Measurements from ENCODE around the gene SH3PXD2A.
"Not testable (repeated sequence)": the region's sequence is repeated elsewhere in the genome, so short reads cannot be mapped to it uniquely, and the experiment has no call there.

The SH3PXD2A gene

GRCh38 chr10:103612462-103613365, 242.7 kb downstream of the SH3PXD2A start:
- peak; percentile 41 for DNase-seq

GRCh38 chr10:103610921-103611511, 244.4 kb downstream of the SH3PXD2A start:
- no peak for DNase-seq

GRCh38 chr10:103610083-103610472, 245.3 kb downstream of the SH3PXD2A start:
- DNase-seq, result no peak

GRCh38 chr10:103609231-103610082, 245.9 kb downstream of the SH3PXD2A start:
- DNase-seq, result no peak

GRCh38 chr10:103608056-103608455, 247.3 kb downstream of the SH3PXD2A start:
- DNase-seq, result not testable (repeated sequence)

- not testable (repeated sequence) for DNase-seq
These were observed 248.3 kb downstream of the SH3PXD2A start for GRCh38 chr10:103607051-103607450.

- not testable (repeated sequence) for DNase-seq
These were observed 249.3 kb downstream of the SH3PXD2A start for GRCh38 chr10:103606097-103606438.

GRCh38 chr10:103605359-103606096, 249.8 kb downstream of the SH3PXD2A start:
- peak; percentile 56 for DNase-seq

GRCh38 chr10:103603382-103603781, 252.0 kb downstream of the SH3PXD2A start:
- DNase-seq, result no peak

GRCh38 chr10:103602852-103603155, 252.6 kb downstream of the SH3PXD2A start:
- no peak for DNase-seq

- no peak for DNase-seq
These were observed 253.1 kb downstream of the SH3PXD2A start for GRCh38 chr10:103602028-103602851.

GRCh38 chr10:103600956-103601569, 254.3 kb downstream of the SH3PXD2A start:
- no peak for DNase-seq

GRCh38 chr10:103600325-103600724, 255.1 kb downstream of the SH3PXD2A start:
- no peak for DNase-seq

- no peak for DNase-seq
These were observed 255.5 kb downstream of the SH3PXD2A start for GRCh38 chr10:103599907-103600306.

GRCh38 chr10:103599211-103599610, 256.2 kb downstream of the SH3PXD2A start:
- DNase-seq, result no peak

GRCh38 chr10:103598654-103599115, 256.7 kb downstream of the SH3PXD2A start:
- DNase-seq, result peak; percentile 76

- no peak for DNase-seq
These were observed 258.4 kb downstream of the SH3PXD2A start for GRCh38 chr10:103597003-103597402.

GRCh38 chr10:103595933-103596726, 259.2 kb downstream of the SH3PXD2A start:
- no peak for DNase-seq

- DNase-seq, result no peak
These were observed 262.3 kb downstream of the SH3PXD2A start for GRCh38 chr10:103593022-103593570.
